HG02884 (cell line): ENCODE data around the gene RAD54L.
"Not testable (repeated sequence)": the region's sequence is repeated elsewhere in the genome, so short reads cannot be mapped to it uniquely, and the experiment has no call there.

Experiments
- ATAC-seq: cut with Tn5 transposase; IDR thresholded peaks from one replicate; pipeline ENCODE4 v1.9.1; 2021; ENCODE audit warnings: mild to moderate bottlenecking, moderate library complexity; ENCODE audit not compliant: unreplicated experiment

Gene RAD54L

GRCh38 chr1:46317323-46317722, 69.8 kb downstream of the RAD54L start:
- no peak for ATAC-seq

- not testable (repeated sequence) for ATAC-seq
Observed at GRCh38 chr1:46319301-46319700, 71.7 kb downstream of the RAD54L start.

- not testable (repeated sequence) for ATAC-seq
Observed at GRCh38 chr1:46319960-46320914, 72.7 kb downstream of the RAD54L start.

GRCh38 chr1:46322191-46322590, 74.6 kb downstream of the RAD54L start:
- ATAC-seq = not testable (repeated sequence)

- not testable (repeated sequence) for ATAC-seq
Observed at GRCh38 chr1:46325285-46326076, 77.9 kb downstream of the RAD54L start.
